Lung (tissue), 12 donors: ENCODE results near the gene VASN. TPM values are rescaled to one million over a fixed set of nuclear protein-coding genes. Genes with fewer than 3 reads are reported as not detected.
"Not testable (repeated sequence)": the region's sequence is repeated elsewhere in the genome, so short reads cannot be mapped to it uniquely, and the experiment has no call there.

ENCODE experiments used
- ATAC-seq: fragments of 200-7000 bp; cut with Tn5 transposase; one replicate; pipeline ENCODE4 v1.9.1; 2020; ENCODE audit warnings: moderate number of reproducible peaks; ENCODE audit not compliant: insufficient read depth, low FRiP score
- DNase-seq, 3 donors: peaks; one replicate each; pipeline ENCODE4 v3.0.0-alpha.2; 2013 to 2017
- H3K27ac ChIP-seq, 2 donors: one replicate each; pipeline ENCODE4 v1.5.1; 2013; ENCODE audit warnings: mild to moderate bottlenecking in 2 of 2, moderate library complexity in 2 of 2, control low read depth in 1 of 2, inconsistent platforms in 1 of 2, low read depth in 1 of 2, low read length in 1 of 2
- H3K27me3 ChIP-seq, 3 donors: one replicate each; pipeline ENCODE4 v1.5.1; 2013; ENCODE audit warnings: low read length in 2 of 3; ENCODE audit not compliant: control insufficient read depth in 3 of 3, insufficient read depth in 3 of 3
- H3K36me3 ChIP-seq, 4 donors: one replicate each; pipeline ENCODE4 v1.5.1; 2013; ENCODE audit warnings: low read length in 4 of 4, mild to moderate bottlenecking in 1 of 4, moderate library complexity in 1 of 4; ENCODE audit not compliant: control insufficient read depth in 4 of 4, insufficient read depth in 4 of 4
- H3K4me1 ChIP-seq, 5 donors: one replicate each; pipeline ENCODE4 v1.5.1; 2013; ENCODE audit warnings: low read length in 5 of 5, mild to moderate bottlenecking in 2 of 5, moderate library complexity in 1 of 5; ENCODE audit not compliant: control insufficient read depth in 5 of 5, insufficient read depth in 5 of 5
- H3K4me3 ChIP-seq: one replicate; pipeline ENCODE4 v1.5.1; 2013; ENCODE audit warnings: mild to moderate bottlenecking, control low read depth, moderate library complexity
- H3K9ac ChIP-seq, 2 donors: one replicate each; pipeline ENCODE4 v1.5.1; 2013; ENCODE audit warnings: low read length in 2 of 2, control low read depth in 1 of 2; ENCODE audit not compliant: insufficient read depth in 1 of 2
- H3K9me3 ChIP-seq, 4 donors: one replicate each; pipeline ENCODE4 v1.5.1; 2013; ENCODE audit warnings: low read length in 3 of 4, mild to moderate bottlenecking in 1 of 4, moderate library complexity in 1 of 4; ENCODE audit not compliant: control insufficient read depth in 4 of 4, insufficient read depth in 3 of 4
- WGBS, 2 donors: extraction: QIAGEN DNeasy Blood & Tissue Kit; methylation state at CpG; one replicate each; pipeline ENCODE4 v1.1.7; 2013; 5-methylcytosine and 5-hydroxymethylcytosine counted together
- polyA plus RNA-seq, 2 donors: library from polyadenylated mRNA; stranded (reverse); fragments of 200-250 nt; gene quantifications; one replicate each; pipeline ENCODE4 v1.2.1, GENCODE V29; 2013
- total RNA-seq, 2 donors: library from RNA; depleted of rRNA in 1 of 2; stranded (reverse); fragments of >200 nt in 1 of 2; gene quantifications; one replicate each; pipeline ENCODE4 v1.2.1, GENCODE V29; 2014 to 2021
- TF ChIP-seq, protein P1 (sequence below): IDR thresholded peaks from 2 replicates; pipeline ENCODE4 v1.5.1; 2012; ENCODE audit warnings: mild to moderate bottlenecking; ENCODE audit errors: control extremely low read depth, extremely low read depth
- donor health status: control.
- donor health status: control.
- donor health status: Bipolar disorder and iron deficiency.
- donor health status: healthy.
- donor health status: DM: yes; HTN: yes; CAD: no.

The VASN gene
- total and polyA plus RNA-seq, 4 donors, result 18.8 to 42.9 (median 31.3) TPM

DNA sequence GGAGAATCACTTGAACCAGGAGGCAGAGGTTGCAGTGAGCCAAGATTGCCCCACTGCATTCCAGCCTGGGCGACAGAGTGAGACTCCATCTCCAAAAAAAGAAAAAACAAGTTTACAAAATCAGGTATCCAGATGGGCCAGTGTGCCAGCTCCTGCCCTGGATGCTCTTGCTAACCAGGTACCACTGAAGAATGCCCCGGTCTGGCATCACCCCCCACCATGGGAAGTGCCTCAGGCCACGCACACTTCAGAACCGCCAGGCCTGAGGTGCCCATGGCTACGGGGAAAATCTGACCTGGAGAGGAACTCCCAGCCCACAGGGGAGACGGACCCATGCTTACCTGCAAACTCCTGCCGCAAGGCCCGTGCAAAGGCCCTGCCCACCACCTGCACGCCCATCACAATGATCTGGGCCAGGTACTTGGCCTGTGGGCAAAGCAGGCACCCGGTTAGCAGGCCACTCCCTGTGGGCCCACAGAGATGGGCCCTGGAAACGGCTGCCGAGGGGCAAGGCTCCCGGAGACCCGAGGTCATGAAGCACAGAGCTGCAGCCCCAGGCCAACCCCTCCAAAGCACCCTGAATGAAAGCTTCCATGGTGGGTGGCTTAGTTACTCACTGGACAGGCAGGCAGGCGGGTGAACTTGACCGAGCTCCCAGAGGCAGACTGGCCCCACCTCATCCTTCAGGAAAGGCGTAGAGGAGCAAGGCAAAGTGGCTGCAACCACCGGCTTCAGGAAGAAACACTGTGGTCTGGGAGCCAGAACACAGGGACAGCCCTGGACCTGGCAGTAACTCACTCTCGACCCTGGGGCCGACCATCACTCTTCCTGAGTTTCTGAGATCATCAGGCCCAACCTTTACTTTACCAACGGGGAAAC lies 28.5 kb upstream of the VASN start:
- no peaks in the 10 kb centered on the region for H3K27me3 ChIP-seq
- peaks cover 0 to 26% (median 16%) of the 10 kb centered on the region in 5 donors for H3K4me1 ChIP-seq
- peak overlapping the region in 1 of 2 donors; percentile 19 for H3K9ac ChIP-seq
- H3K9me3 ChIP-seq, result no peaks in the 10 kb centered on the region
- H3K4me3 ChIP-seq, result no peak overlapping the region
- H3K36me3 ChIP-seq, result peaks cover 0 to 20% (median 3%) of the 10 kb centered on the region in 4 donors
- DNase-seq, result no peak
- peak overlapping the region in 1 of 2 donors; percentile 41 for H3K27ac ChIP-seq
- WGBS, 2 donors, result 71 to 81% methylated on average over 21 of the region's 21 CpGs
- TF ChIP-seq, protein P1, sequence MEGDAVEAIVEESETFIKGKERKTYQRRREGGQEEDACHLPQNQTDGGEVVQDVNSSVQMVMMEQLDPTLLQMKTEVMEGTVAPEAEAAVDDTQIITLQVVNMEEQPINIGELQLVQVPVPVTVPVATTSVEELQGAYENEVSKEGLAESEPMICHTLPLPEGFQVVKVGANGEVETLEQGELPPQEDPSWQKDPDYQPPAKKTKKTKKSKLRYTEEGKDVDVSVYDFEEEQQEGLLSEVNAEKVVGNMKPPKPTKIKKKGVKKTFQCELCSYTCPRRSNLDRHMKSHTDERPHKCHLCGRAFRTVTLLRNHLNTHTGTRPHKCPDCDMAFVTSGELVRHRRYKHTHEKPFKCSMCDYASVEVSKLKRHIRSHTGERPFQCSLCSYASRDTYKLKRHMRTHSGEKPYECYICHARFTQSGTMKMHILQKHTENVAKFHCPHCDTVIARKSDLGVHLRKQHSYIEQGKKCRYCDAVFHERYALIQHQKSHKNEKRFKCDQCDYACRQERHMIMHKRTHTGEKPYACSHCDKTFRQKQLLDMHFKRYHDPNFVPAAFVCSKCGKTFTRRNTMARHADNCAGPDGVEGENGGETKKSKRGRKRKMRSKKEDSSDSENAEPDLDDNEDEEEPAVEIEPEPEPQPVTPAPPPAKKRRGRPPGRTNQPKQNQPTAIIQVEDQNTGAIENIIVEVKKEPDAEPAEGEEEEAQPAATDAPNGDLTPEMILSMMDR, result no peak
- ATAC-seq, result no peak

GRCh38 chr16:4344300-4344982 lies 27.2 kb upstream of the VASN start:
- not testable (repeated sequence) for DNase-seq, H3K9me3 ChIP-seq, H3K27ac ChIP-seq, H3K4me3 ChIP-seq, ATAC-seq, H3K27me3 ChIP-seq, H3K9ac ChIP-seq
- 58 to 65% methylated on average over 9 of the region's 10 CpGs for WGBS, 2 donors
- H3K4me1 ChIP-seq, result peaks cover 0 to 22% (median 9%) of the 10 kb centered on the region in 5 donors
- H3K36me3 ChIP-seq, result peaks cover 0 to 13% (median 0%) of the 10 kb centered on the region in 4 donors

DNA sequence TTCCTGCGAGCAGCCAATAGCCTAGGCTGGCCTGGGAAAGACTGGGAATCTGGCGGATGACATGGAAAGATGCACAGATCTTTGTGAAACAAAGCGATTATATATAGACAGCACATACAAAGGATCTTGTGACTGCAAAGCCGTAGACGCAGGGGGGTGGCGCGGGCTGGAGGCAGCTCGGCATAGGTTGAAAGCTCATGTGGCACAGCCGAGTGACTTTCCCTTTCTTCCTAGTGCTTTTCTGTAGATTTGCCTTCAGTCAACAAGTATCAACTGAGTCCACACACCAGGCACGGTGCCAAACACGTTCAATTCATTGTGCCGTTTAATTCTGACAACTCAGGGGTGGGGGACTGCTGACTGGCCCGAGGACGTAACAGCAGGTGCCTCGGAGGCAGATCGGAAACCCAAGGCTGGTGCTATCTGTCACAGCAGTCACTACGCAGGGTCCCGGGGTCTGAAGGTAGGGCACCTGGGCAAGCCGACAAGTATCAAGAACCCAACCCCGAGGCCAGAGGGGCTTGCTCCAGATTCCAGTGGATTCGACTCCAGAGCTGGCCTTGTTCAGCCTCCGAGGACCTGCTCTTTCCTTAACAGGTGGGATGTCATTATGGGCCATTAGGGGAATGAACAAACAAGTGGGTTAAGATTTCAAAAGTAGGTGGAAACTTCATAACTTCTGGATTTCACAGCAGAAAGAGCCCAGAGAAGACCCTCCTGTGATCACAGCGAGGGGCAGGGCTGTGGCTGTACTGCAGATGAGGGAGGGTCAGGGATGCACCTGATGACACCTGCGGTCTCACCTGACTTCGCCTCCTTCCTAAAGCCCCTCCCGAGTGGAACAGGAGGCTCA lies 26.4 kb upstream of the VASN start:
- no peak overlapping the region for H3K9ac ChIP-seq
- H3K36me3 ChIP-seq, result peaks cover 0 to 13% (median 0%) of the 10 kb centered on the region in 4 donors
- H3K4me1 ChIP-seq, result peaks cover 0 to 19% (median 1%) of the 10 kb centered on the region in 5 donors
- DNase-seq (no peak), ATAC-seq (no peak)
- TF ChIP-seq, protein P1, result no peak
- no peak overlapping the region for H3K4me3 ChIP-seq
- H3K27me3 ChIP-seq, result no peaks in the 10 kb centered on the region
- 79 to 83% methylated on average over 26 of the region's 26 CpGs for WGBS, 2 donors
- H3K27ac ChIP-seq, result peak overlapping the region in 1 of 2 donors; percentile 65
- no peaks in the 10 kb centered on the region for H3K9me3 ChIP-seq
